HepG2 (cell line): ENCODE measurements around the gene PLPP3. TPM values are rescaled to one million over a fixed set of nuclear protein-coding genes. Genes with fewer than 3 reads are reported as not detected.

ENCODE experiments used
- ATAC-seq: fragments of 200-7000 bp; cut with Tn5 transposase; 3 replicates; pipeline ENCODE4 v1.9.1; 2020; ENCODE audit warnings: mild to moderate bottlenecking, moderate library complexity
- BruUV-seq: library from RNA; stranded (reverse); fragments of 400-500 nt; replicated peaks from 2 replicates; lab custom pipeline; 2021; lab: Mats Ljungman, UMichigan
- CTCF ChIA-PET: fragments of 300-600 bp; formaldehyde crosslinking; extraction: SDS; loops from one replicate; lab custom pipeline; 2021; ENCODE audit warnings: low total read pairs, inconsistent platforms, low intra/inter-chr PET ratio; lab: Yijun Ruan, JAX
- POLR2A ChIA-PET: fragments of 350-600 bp; sonication (Branson Sonifier 250); formaldehyde crosslinking; loops from one replicate; lab custom pipeline; 2020; ENCODE audit warnings: antibody characterized with exemption, inconsistent platforms; lab: Yijun Ruan, JAX
- DNase-seq: peaks from one replicate; pipeline ENCODE4 v3.0.0-alpha.2; 2015; ENCODE audit warnings: low spot score
- FAIRE-seq: peaks from 3 replicates; lab custom pipeline; 2011; peaks lifted over from hg19 to GRCh38; lab: Jason Lieb, UNC
- H2AFZ ChIP-seq: one replicate; pipeline ENCODE4 v1.6.1; 2011; ENCODE audit warnings: low read length, inconsistent platforms
- H3K27ac ChIP-seq: fragments of 300-600 bp; 3 replicates; pipeline ENCODE4 v1.8.0; 2011; ENCODE audit warnings: mixed run types, mild to moderate bottlenecking, mixed read lengths, low read length, inconsistent platforms; ENCODE audit not compliant: insufficient read depth; ENCODE audit errors: extremely low read length
- H3K27me3 ChIP-seq, 2 experiments: fragments of 200-600 bp in 1 of 2; 2 replicates in 1 of 2; 3 replicates in 1 of 2; pipeline versions ENCODE4 v1.6.0 to v1.8.0; 2011; ENCODE audit warnings: low read length in 2 of 2, mild to moderate bottlenecking in 2 of 2, moderate library complexity in 2 of 2, inconsistent platforms in 1 of 2; ENCODE audit not compliant: insufficient read depth in 2 of 2, control insufficient read depth in 1 of 2
- H3K36me3 ChIP-seq, 2 experiments: fragments of 200-600 bp in 1 of 2; replicated peaks in 1 of 2; 2 replicates in 1 of 2; 3 replicates in 1 of 2; pipeline versions ENCODE4 v1.5.1 to v1.8.0; 2011; ENCODE audit warnings: low read length in 2 of 2, inconsistent platforms in 1 of 2; ENCODE audit not compliant: insufficient read depth in 2 of 2, control insufficient read depth in 1 of 2
- H3K4me1 ChIP-seq: 2 replicates; pipeline ENCODE4 v1.5.1; 2012; ENCODE audit warnings: low read length, inconsistent platforms; ENCODE audit not compliant: insufficient read depth
- H3K4me2 ChIP-seq: 2 replicates; pipeline ENCODE4 v1.6.0; 2011; ENCODE audit warnings: low read depth, low read length, inconsistent platforms
- H3K4me3 ChIP-seq, 3 experiments: fragments of 200-600 bp in 1 of 3; sonication (generic), shearing (Covaris generic) in 1 of 3; replicated peaks in 1 of 3; 2 replicates each; pipeline ENCODE4 v1.5.1; 2011 to 2016; ENCODE audit warnings: low read length in 3 of 3, inconsistent platforms in 2 of 3, low read depth in 2 of 3, mild to moderate bottlenecking in 2 of 3, control low read depth in 1 of 3, mixed read lengths in 1 of 3; ENCODE audit not compliant: insufficient read depth in 1 of 3
- H3K79me2 ChIP-seq: one replicate; pipeline ENCODE4 v1.6.1; 2011; ENCODE audit warnings: low read length, inconsistent platforms; ENCODE audit not compliant: insufficient read depth
- H3K9ac ChIP-seq: 2 replicates; pipeline ENCODE4 v1.6.0; 2011; ENCODE audit warnings: mild to moderate bottlenecking, low read depth, low read length, inconsistent platforms; ENCODE audit not compliant: insufficient read depth
- H3K9me3 ChIP-seq: 2 replicates; pipeline ENCODE4 v1.5.1; 2012; ENCODE audit warnings: mild to moderate bottlenecking, low read length
- H4K20me1 ChIP-seq: 2 replicates; pipeline ENCODE4 v1.6.0; 2011; ENCODE audit warnings: inconsistent platforms, mild to moderate bottlenecking, low read length, moderate library complexity; ENCODE audit not compliant: insufficient read depth
- KDM1A ChIP-seq: IDR thresholded peaks from 2 replicates; pipeline ENCODE4 v1.6.1; 2016; ENCODE audit warnings: missing compliant biosample characterization
- RBM22 ChIP-seq: fragments of 200-400 bp; formaldehyde crosslinking; optimal IDR thresholded peaks from 2 replicates; pipeline ENCODE3; 2017; ENCODE audit warnings: mild to moderate bottlenecking, low read length, moderate library complexity
- ZNF367 ChIP-seq: sonication (generic); formaldehyde crosslinking; IDR thresholded peaks from 2 replicates; pipeline ENCODE4 v1.4.0; 2020; ENCODE audit warnings: missing genetic modification reagents, borderline replicate concordance
- WGBS: methylation state at CpG from one replicate; pipeline ENCODE4 v1.1.6; 2017; ENCODE audit warnings: low lambda C conversion rate; 5-methylcytosine and 5-hydroxymethylcytosine counted together
- in situ Hi-C: cut with HindIII; loops from 2 replicates; pipeline ENCODE4 v1.10.0; 2017; ENCODE audit warnings: low pct_unique_long_range_greater_than_20kb; ENCODE audit not compliant: extremely low pct_ligation_motif_present
- intact Hi-C: fragments of 100-400 bp; cut with micrococcal nuclease; formaldehyde crosslinking; loops from one replicate; pipeline ENCODE4 v1.10.0; 2022; ENCODE audit not compliant: unreplicated experiment
- polyA plus RNA-seq, 8 experiments: library from polyadenylated mRNA; depleted of rRNA in 3 of 8; stranded (reverse) in 7 of 8; unstranded in 1 of 8; fragments of >200 nt; fragmentation: Illumina TruSeq in 4 of 8; extraction: Trizol in 4 of 8; gene quantifications; 2 replicates each; pipeline versions ENCODE4 v1.2.1 to v1.2.3, GENCODE V29; 2011 to 2016; ENCODE audit warnings: low read depth in 4 of 8, missing spikeins in 1 of 8, mixed read lengths in 1 of 8; ENCODE audit not compliant: insufficient read depth in 1 of 8
- total RNA-seq, 5 experiments: library from RNA; depleted of rRNA; stranded (reverse); fragments of >200 nt; fragmentation: Illumina TruSeq; extraction: Trizol; gene quantifications; 2 replicates each; pipeline ENCODE4 v1.2.3, GENCODE V29; 2016; ENCODE audit warnings: low read depth in 1 of 5
- TF ChIP-seq, protein P1 (sequence below): sonication (generic); formaldehyde crosslinking; IDR thresholded peaks from 2 replicates; pipeline ENCODE4 v1.4.0; 2020; ENCODE audit warnings: missing genetic modification reagents
- TF ChIP-seq, protein P2 (sequence below): sonication (generic); formaldehyde crosslinking; IDR thresholded peaks from 2 replicates; pipeline ENCODE4 v1.8.1; 2023; ENCODE audit warnings: mild to moderate bottlenecking, missing genetic modification reagents
- TF ChIP-seq, protein P3 (sequence below): sonication (generic); formaldehyde crosslinking; IDR thresholded peaks from 2 replicates; pipeline ENCODE4 v1.5.0; 2020; ENCODE audit warnings: mild to moderate bottlenecking, missing genetic modification reagents, moderate library complexity

The PLPP3 gene
- total and polyA plus RNA-seq, 2 of the 13 experiments (the other 11 are each of a cell fraction or from before 2014, with no cell fraction given) = 49.7 to 65.8 TPM

DNA sequence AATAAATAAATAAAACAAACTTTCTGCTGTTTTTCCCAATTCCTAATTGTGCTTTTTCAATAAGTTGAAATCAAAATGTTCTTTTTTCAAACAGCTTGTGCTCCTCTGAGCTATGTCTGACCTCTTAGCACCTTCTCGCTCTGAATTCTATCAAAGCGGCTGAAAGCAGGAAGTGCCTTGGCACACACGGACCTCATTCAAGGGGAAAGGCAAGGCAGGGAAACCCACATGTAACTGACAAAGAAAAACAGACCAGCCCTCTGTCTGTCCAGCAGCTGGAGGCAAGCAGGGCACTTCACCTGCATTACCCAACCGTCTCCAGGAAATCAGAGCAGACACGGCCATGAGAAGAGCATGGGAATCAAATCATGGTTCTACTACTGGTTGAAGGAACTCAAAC lies 56.7 kb downstream of the PLPP3 start:
- Histone ChIP-seq H3K79me2 (peaks cover 31% of the 10 kb centered on the region), H3K9me3 (no peaks in the 10 kb centered on the region), H2AFZ (no peak overlapping the region), H3K4me1 (peaks cover 6% of the 10 kb centered on the region; the same call in 1 of the 2 replicates), H3K27ac (no peak overlapping the region), H3K4me2 (no peak overlapping the region), H4K20me1 (peaks cover 11% of the 10 kb centered on the region), H3K9ac (no peak overlapping the region), H3K4me3 (no peak overlapping the region)
- BruUV-seq = no TSS peak
- in situ Hi-C loops = no loop called here
- CTCF ChIA-PET = no interaction called here
- DNase-seq = no peak
- no peak for FAIRE-seq
- ATAC-seq = no peak
- TF ChIP-seq ZNF367 (no peak), RBM22 (peak; percentile 47)
- TF ChIP-seq, all 625 proteins: peak for 1
- POLR2A ChIA-PET = no interaction called here
- Histone ChIP-seq H3K36me3 (peaks cover 46 to 85% of the 10 kb centered on the region in 2 experiments), H3K27me3 (no peaks in the 10 kb centered on the region)
- intact Hi-C loops = no loop called here
- 97% methylated on average over 3 of the region's 5 CpGs for WGBS

DNA sequence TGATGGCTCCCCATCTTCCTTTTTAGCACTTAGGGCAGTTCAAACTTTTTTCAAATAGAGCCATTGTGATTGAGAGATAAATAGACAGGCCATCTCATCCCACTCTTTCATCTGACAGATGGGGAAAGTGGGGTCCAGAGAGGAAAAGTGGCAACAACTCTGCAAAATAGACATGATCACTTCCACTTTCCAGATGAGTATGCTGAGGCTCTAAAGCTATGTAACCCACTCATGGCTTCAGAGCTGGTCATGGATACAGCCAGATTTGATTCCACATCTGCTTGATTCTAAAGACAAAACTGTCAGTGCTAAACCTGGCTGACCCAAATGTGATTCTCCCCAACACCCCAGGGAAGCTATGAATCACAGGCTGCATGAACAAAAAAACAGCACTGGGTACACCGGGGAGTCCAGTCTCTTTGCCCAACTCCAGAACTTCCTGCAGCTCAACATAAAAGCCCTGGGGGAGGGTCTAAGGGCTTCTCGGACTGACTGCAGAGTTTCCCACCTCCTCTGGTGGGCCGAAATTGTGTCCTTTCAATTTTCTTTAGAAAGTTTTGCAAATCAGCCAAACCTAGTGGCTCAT lies 59.3 kb downstream of the PLPP3 start:
- no peak overlapping the region for H3K9ac ChIP-seq
- peaks cover 45 to 87% of the 10 kb centered on the region in 2 experiments for H3K36me3 ChIP-seq
- TF ChIP-seq KDM1A (CRISPR knock-in tag) = no peak
- TF ChIP-seq, protein P1, sequence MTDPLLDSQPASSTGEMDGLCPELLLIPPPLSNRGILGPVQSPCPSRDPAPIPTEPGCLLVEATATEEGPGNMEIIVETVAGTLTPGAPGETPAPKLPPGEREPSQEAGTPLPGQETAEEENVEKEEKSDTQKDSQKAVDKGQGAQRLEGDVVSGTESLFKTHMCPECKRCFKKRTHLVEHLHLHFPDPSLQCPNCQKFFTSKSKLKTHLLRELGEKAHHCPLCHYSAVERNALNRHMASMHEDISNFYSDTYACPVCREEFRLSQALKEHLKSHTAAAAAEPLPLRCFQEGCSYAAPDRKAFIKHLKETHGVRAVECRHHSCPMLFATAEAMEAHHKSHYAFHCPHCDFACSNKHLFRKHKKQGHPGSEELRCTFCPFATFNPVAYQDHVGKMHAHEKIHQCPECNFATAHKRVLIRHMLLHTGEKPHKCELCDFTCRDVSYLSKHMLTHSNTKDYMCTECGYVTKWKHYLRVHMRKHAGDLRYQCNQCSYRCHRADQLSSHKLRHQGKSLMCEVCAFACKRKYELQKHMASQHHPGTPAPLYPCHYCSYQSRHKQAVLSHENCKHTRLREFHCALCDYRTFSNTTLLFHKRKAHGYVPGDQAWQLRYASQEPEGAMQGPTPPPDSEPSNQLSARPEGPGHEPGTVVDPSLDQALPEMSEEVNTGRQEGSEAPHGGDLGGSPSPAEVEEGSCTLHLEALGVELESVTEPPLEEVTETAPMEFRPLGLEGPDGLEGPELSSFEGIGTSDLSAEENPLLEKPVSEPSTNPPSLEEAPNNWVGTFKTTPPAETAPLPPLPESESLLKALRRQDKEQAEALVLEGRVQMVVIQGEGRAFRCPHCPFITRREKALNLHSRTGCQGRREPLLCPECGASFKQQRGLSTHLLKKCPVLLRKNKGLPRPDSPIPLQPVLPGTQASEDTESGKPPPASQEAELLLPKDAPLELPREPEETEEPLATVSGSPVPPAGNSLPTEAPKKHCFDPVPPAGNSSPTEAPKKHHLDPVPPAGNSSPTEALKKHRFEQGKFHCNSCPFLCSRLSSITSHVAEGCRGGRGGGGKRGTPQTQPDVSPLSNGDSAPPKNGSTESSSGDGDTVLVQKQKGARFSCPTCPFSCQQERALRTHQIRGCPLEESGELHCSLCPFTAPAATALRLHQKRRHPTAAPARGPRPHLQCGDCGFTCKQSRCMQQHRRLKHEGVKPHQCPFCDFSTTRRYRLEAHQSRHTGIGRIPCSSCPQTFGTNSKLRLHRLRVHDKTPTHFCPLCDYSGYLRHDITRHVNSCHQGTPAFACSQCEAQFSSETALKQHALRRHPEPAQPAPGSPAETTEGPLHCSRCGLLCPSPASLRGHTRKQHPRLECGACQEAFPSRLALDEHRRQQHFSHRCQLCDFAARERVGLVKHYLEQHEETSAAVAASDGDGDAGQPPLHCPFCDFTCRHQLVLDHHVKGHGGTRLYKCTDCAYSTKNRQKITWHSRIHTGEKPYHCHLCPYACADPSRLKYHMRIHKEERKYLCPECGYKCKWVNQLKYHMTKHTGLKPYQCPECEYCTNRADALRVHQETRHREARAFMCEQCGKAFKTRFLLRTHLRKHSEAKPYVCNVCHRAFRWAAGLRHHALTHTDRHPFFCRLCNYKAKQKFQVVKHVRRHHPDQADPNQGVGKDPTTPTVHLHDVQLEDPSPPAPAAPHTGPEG = no peak
- TF ChIP-seq, protein P2, sequence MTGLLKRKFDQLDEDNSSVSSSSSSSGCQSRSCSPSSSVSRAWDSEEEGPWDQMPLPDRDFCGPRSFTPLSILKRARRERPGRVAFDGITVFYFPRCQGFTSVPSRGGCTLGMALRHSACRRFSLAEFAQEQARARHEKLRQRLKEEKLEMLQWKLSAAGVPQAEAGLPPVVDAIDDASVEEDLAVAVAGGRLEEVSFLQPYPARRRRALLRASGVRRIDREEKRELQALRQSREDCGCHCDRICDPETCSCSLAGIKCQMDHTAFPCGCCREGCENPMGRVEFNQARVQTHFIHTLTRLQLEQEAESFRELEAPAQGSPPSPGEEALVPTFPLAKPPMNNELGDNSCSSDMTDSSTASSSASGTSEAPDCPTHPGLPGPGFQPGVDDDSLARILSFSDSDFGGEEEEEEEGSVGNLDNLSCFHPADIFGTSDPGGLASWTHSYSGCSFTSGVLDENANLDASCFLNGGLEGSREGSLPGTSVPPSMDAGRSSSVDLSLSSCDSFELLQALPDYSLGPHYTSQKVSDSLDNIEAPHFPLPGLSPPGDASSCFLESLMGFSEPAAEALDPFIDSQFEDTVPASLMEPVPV (CRISPR knock-in tag) = no peak
- TF ChIP-seq, protein P3, sequence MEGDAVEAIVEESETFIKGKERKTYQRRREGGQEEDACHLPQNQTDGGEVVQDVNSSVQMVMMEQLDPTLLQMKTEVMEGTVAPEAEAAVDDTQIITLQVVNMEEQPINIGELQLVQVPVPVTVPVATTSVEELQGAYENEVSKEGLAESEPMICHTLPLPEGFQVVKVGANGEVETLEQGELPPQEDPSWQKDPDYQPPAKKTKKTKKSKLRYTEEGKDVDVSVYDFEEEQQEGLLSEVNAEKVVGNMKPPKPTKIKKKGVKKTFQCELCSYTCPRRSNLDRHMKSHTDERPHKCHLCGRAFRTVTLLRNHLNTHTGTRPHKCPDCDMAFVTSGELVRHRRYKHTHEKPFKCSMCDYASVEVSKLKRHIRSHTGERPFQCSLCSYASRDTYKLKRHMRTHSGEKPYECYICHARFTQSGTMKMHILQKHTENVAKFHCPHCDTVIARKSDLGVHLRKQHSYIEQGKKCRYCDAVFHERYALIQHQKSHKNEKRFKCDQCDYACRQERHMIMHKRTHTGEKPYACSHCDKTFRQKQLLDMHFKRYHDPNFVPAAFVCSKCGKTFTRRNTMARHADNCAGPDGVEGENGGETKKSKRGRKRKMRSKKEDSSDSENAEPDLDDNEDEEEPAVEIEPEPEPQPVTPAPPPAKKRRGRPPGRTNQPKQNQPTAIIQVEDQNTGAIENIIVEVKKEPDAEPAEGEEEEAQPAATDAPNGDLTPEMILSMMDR (CRISPR knock-in tag) = no peak

More for the DNA sequence above, 59.3 kb downstream of the PLPP3 start:
- Histone ChIP-seq H3K4me1 (no peaks in the 10 kb centered on the region), H3K4me2 (no peak overlapping the region), H3K27me3 (no peaks in the 10 kb centered on the region), H3K9me3 (no peaks in the 10 kb centered on the region), H4K20me1 (no peaks in the 10 kb centered on the region), H3K4me3 (no peak overlapping the region), H3K27ac (no peak overlapping the region), H3K79me2 (peaks cover 8% of the 10 kb centered on the region), H2AFZ (no peak overlapping the region)
- no peak for DNase-seq
- FAIRE-seq = no peak
- POLR2A ChIA-PET = no interaction called here
- ATAC-seq = no peak
- 100% methylated on average over 3 of the region's 3 CpGs for WGBS
- CTCF ChIA-PET = no interaction called here
- in situ Hi-C loops = no loop called here
- intact Hi-C loops = no loop called here
- no TSS peak for BruUV-seq
